Hepatocyte (in vitro differentiated cells): ENCODE data around the gene MPC1L. TPM values are rescaled to one million over a fixed set of nuclear protein-coding genes. Genes with fewer than 3 reads are reported as not detected.

Experiments used
- DNase-seq: peaks from one replicate; pipeline ENCODE4 v3.0.0-alpha.2; 2016; ENCODE audit warnings: low spot score
- H2AFZ ChIP-seq: fragments of 200-600 bp; sonication (generic); 2 replicates; pipeline ENCODE4 v1.6.0; 2016; ENCODE audit warnings: antibody characterized with exemption, mild to moderate bottlenecking
- H3K27ac ChIP-seq: fragments of 200-600 bp; sonication (generic); 2 replicates; pipeline ENCODE4 v1.5.1; 2016; ENCODE audit warnings: mild to moderate bottlenecking
- H3K27me3 ChIP-seq: fragments of 200-600 bp; sonication (generic); 2 replicates; pipeline ENCODE4 v1.6.1; 2016
- H3K36me3 ChIP-seq: fragments of 200-600 bp; sonication (generic); replicated peaks from 2 replicates; pipeline ENCODE4 v1.5.1; 2016; ENCODE audit warnings: low read depth; ENCODE audit not compliant: insufficient read depth
- H3K4me1 ChIP-seq: fragments of 200-600 bp; sonication (generic); 2 replicates; pipeline ENCODE4 v1.5.1; 2016; ENCODE audit warnings: mild to moderate bottlenecking, moderate library complexity; ENCODE audit not compliant: insufficient read depth
- H3K4me2 ChIP-seq: fragments of 200-600 bp; sonication (generic); 2 replicates; pipeline ENCODE4 v1.6.0; 2016
- H3K4me3 ChIP-seq: fragments of 200-600 bp; sonication (generic); 2 replicates; pipeline ENCODE4 v1.5.1; 2016; ENCODE audit warnings: mild to moderate bottlenecking
- H3K79me2 ChIP-seq: fragments of 200-600 bp; sonication (generic); 2 replicates; pipeline ENCODE4 v1.6.0; 2017; ENCODE audit warnings: mild to moderate bottlenecking
- H3K9me2 ChIP-seq: fragments of 200-600 bp; sonication (generic); replicated peaks from 2 replicates; pipeline ENCODE4 v1.6.0; 2017; ENCODE audit warnings: mild to moderate bottlenecking; ENCODE audit not compliant: insufficient read depth
- H3K9me3 ChIP-seq: fragments of 200-600 bp; sonication (generic); 2 replicates; pipeline ENCODE4 v1.5.1; 2016; ENCODE audit warnings: low read depth, mild to moderate bottlenecking
- H4K20me1 ChIP-seq: fragments of 200-600 bp; sonication (generic); 2 replicates; pipeline ENCODE4 v1.6.0; 2016; ENCODE audit warnings: mild to moderate bottlenecking; ENCODE audit not compliant: insufficient read depth, poor library complexity, severe bottlenecking
- EZH2 ChIP-seq: fragments of 200-600 bp; sonication (generic); IDR thresholded peaks from 2 replicates; pipeline ENCODE4 v1.6.1; 2016; ENCODE audit warnings: antibody characterized with exemption, mild to moderate bottlenecking, borderline replicate concordance
- EZH2phosphoT487 ChIP-seq: fragments of 200-600 bp; sonication (generic); IDR thresholded peaks from one replicate; pipeline ENCODE4 v1.6.1; 2018; ENCODE audit warnings: antibody characterized with exemption, mild to moderate bottlenecking, low read depth, moderate library complexity; ENCODE audit not compliant: unreplicated experiment, severe bottlenecking
- WGBS: methylation state at CpG from one replicate; pipeline ENCODE4 v1.1.6; 2016; ENCODE audit warnings: low lambda C conversion rate; ENCODE audit errors: missing lambda C conversion rate; 5-methylcytosine and 5-hydroxymethylcytosine counted together
- polyA plus RNA-seq: library from polyadenylated mRNA; unstranded; fragments of >200 nt; fragmentation: Nextera tagmentation; extraction: Ambion mirVana; gene quantifications from 2 replicates; pipeline ENCODE4 v1.2.1, GENCODE V29; 2016
- total RNA-seq: library from RNA; depleted of rRNA; stranded (reverse); fragments of >200 nt; gene quantifications from 2 replicates; pipeline ENCODE4 v1.2.3, GENCODE V29; 2014
- TF ChIP-seq, protein P1 (sequence below): fragments of 200-600 bp; sonication (generic); IDR thresholded peaks from 2 replicates; pipeline ENCODE4 v1.5.1; 2016; ENCODE audit warnings: antibody characterized with exemption, mild to moderate bottlenecking; ENCODE audit not compliant: poor library complexity

The MPC1L gene
- total and polyA plus RNA-seq, 2 experiments from 2014 or later, result not detected

DNA sequence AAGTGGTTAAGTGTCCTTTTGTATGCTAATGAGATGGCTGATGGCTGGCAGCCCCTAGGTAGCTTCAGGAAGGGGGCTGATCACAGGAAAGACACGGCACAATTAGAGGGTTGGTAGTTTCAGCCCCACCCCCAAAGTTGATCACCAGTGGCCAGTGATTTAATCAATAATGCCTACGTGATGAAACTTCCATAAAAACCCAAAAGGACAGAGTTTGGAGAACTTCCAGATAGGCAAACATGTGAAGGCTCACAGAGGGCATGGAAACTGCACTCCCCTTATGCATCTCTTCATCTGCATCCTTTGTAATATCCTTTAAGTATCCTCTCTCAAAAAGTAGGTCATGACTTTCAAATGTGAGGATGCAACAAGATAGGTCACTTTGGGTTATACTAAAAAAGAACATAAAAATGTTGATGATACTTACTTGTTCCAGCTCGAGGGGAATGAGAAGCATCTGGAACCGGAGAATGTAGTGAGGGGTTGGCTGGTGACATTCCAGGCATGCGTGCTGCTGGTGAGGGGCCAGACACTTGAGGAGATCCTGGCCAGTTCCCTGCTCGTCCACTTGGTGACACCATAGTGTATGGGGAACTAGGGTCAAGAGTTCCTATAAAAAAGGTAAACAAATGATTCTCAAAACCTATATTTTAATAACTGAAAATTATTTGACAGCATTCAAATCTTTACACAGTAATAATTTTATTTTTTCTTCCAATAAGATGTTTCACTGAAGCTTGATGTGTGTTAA lies 40.8 kb downstream of the MPC1L start:
- DNase-seq, result peak; percentile 39
- WGBS, result 48% methylated on average over 6 of the region's 6 CpGs
- Histone ChIP-seq H3K9me3 (no peaks in the 10 kb centered on the region), H3K4me2 (no peak overlapping the region), H3K27ac (no peak overlapping the region), H3K27me3 (no peaks in the 10 kb centered on the region), H2AFZ (no peak overlapping the region), H3K4me1 (no peaks in the 10 kb centered on the region), H4K20me1 (no peaks in the 10 kb centered on the region), H3K36me3 (no peaks in the 10 kb centered on the region), H3K79me2 (no peaks in the 10 kb centered on the region), H3K4me3 (no peak overlapping the region), H3K9me2 (no peaks in the 10 kb centered on the region)
- TF ChIP-seq EZH2, result no peak
- TF ChIP-seq, protein P1, sequence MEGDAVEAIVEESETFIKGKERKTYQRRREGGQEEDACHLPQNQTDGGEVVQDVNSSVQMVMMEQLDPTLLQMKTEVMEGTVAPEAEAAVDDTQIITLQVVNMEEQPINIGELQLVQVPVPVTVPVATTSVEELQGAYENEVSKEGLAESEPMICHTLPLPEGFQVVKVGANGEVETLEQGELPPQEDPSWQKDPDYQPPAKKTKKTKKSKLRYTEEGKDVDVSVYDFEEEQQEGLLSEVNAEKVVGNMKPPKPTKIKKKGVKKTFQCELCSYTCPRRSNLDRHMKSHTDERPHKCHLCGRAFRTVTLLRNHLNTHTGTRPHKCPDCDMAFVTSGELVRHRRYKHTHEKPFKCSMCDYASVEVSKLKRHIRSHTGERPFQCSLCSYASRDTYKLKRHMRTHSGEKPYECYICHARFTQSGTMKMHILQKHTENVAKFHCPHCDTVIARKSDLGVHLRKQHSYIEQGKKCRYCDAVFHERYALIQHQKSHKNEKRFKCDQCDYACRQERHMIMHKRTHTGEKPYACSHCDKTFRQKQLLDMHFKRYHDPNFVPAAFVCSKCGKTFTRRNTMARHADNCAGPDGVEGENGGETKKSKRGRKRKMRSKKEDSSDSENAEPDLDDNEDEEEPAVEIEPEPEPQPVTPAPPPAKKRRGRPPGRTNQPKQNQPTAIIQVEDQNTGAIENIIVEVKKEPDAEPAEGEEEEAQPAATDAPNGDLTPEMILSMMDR, result peak; percentile 45

DNA sequence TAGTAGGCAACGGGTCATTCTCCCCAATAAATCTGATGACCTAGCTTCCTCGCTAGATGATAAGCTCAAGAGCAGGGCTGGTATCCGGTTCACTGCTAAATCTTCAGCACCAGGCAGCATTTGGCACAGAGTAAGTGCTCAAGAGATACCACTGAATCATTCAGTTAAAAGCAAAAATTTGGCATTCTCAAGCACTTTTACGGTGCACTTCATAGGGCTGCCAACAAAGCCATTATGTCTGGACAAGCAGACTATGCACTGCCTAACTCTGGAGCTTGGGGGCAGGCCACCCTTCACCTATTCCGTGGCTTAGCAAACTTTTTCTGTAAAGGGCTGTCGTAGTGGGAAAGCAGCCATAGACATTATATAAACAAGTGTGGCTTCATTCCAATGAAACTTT lies 47.9 kb downstream of the MPC1L start:
- H3K4me2 ChIP-seq, result no peak overlapping the region
- 62% methylated on average over 6 of the region's 6 CpGs for WGBS
- H3K36me3 ChIP-seq, result peaks cover 2% of the 10 kb centered on the region
- no peak overlapping the region for H2AFZ ChIP-seq
- TF ChIP-seq, protein P1, result no peak
- TF ChIP-seq EZH2 (no peak), EZH2phosphoT487 (no peak)
- no peaks in the 10 kb centered on the region for H4K20me1 ChIP-seq
- no peak overlapping the region for H3K27ac ChIP-seq
- no peaks in the 10 kb centered on the region for H3K27me3 ChIP-seq
- H3K9me3 ChIP-seq, result no peaks in the 10 kb centered on the region
- H3K9me2 ChIP-seq, result no peaks in the 10 kb centered on the region
- DNase-seq, result peak; percentile 8
- H3K79me2 ChIP-seq, result no peaks in the 10 kb centered on the region
- H3K4me1 ChIP-seq, result no peaks in the 10 kb centered on the region
- no peak overlapping the region for H3K4me3 ChIP-seq

Other genes starting within 250 kb of the MPC1L start
- gene ATP6AP2, start 42.5 kb upstream of the MPC1L start, total RNA-seq, result 127 and 131 TPM in 2 replicates
- 154 and 158 TPM in 2 replicates for gene ATP6AP2, start 42.5 kb upstream of the MPC1L start, polyA plus RNA-seq
- 10.2 and 11.3 TPM in 2 replicates for gene CXorf38, start 24.1 kb downstream of the MPC1L start, total RNA-seq
- gene CXorf38, start 24.1 kb downstream of the MPC1L start, polyA plus RNA-seq, result 5.5 and 6.1 TPM in 2 replicates
- 27.4 and 31.9 TPM in 2 replicates for gene MED14, start 112.1 kb downstream of the MPC1L start, total RNA-seq
- 8.5 and 16.0 TPM in 2 replicates for gene MED14, start 112.1 kb downstream of the MPC1L start, polyA plus RNA-seq